Hepatic stellate cell (primary cell): ENCODE results near the gene MARCHF9.

Experiments
- DNase-seq: peaks from one replicate; pipeline ENCODE4 v3.0.0; 2011; ENCODE audit warnings: low spot score

Gene MARCHF9

DNA sequence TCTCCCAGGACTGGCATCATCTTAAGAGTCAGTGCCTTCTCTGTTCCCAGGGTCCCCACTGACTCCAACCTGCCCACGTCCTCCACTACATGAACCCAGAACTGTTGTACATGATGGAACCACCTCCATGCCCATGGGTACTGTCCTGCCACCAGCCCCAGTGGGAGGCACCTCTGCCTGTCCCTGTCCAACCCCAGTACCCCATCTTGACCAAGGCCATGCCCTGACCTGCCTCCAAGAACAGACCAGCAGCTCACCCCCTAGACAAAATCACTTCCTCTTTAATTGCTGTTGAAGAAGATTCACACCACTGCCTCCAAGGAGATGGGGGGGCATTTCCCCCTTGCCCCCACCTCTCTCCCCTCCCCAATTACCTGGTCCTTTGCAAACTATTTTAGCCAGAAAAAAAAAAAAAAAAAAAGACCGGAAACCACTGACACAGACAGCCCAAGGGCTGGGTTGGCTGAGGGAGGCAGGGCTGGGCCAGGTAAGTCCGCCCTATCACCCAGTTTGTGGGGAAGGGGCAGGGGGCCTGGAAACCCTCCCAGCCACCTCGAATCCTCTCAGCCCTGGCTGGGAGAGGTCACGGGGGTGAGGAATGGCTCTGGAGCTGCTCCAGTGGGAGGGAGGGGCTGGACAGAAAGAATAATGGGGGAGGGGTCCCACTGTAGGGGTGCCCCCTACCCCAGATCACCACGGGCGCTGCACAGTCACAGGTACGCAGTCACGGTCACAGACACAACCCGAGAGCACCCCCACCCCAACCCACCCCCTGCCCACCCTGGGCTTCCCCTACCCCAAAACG lies 29.8 kb upstream of the MARCHF9 start:
- no peak for DNase-seq

GRCh38 chr12:57725851-57726150 lies 29.1 kb upstream of the MARCHF9 start:
- no peak for DNase-seq

DNA sequence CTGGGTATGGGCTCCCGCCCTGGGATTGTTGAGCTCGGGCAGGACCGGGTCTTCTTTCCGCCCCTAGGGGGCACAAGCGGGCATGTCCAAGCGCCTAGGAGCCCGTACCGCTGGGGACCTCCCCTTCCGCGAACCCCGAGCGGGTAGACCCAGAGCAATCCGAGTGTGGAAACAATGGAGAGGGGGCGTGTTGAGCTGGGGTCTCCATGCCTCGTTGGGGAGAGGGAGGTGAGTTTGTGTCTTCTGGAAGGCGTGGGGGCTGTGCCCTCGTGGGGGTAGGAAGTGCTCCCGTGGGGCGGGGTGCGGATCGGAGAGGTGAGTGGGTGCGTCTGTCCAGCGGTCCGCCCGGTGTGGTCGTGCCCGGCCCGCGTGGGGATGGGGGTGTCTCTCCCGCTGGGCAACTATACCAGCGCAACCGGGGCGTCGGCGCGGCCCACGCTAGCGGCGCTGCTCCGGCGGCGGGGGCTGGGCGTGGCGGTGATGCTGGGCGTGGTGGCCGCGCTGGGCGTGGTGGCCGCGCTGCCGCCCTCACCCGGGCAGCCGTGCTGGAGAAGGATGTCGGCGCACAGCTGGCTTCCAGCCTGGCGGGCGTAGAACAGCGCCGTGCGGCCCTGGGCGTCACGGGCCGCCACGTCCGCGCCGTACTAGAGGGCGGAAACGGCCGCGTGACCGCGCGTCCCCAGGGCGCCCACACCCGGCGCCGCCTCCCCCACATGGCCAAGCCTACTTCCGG lies 28.6 kb upstream of the MARCHF9 start:
- DNase-seq, result peak; percentile 97

DNA sequence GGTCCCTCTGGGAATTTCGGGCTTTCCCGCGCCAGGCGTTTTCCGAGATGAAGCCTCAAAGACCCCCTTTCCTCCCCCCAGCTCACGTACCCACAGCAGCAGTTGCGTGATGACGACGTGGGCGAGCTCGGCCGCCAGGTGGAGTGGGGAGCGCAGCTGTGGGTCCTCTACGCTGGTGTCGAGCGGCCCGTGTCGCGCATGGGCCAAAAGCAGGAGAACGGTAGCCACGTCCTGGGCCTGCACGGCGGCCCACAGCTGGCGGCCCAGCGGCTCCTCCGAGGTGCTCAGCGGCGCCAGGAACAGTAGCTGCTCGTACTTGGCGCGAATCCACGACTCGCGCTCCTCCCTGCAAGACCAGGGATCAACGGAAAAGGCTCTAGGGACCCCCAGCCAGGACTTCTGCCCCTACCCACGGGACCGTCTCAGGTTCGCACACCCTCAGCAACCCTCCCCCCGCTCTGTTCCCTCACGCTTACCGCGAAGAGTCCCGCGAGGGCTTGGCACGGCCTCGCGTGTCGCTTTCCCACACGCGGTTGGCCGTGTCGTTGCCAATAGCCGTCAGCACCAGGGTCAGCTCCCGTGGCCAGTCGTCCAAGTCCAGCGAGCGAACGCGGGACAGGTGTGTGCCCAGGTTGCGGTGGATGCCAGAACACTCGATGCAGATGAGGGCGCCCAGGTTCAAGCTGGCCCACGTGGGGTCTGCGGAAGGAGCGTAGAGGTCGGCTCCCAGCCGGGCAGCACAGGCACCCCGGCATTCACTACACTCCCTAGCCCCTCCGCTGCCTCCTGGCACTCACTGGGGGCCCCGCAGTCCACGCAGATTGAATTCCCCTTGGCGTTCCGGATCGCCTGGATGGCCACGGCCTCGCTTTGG lies 27.8 kb upstream of the MARCHF9 start:
- DNase-seq, result no peak

DNA sequence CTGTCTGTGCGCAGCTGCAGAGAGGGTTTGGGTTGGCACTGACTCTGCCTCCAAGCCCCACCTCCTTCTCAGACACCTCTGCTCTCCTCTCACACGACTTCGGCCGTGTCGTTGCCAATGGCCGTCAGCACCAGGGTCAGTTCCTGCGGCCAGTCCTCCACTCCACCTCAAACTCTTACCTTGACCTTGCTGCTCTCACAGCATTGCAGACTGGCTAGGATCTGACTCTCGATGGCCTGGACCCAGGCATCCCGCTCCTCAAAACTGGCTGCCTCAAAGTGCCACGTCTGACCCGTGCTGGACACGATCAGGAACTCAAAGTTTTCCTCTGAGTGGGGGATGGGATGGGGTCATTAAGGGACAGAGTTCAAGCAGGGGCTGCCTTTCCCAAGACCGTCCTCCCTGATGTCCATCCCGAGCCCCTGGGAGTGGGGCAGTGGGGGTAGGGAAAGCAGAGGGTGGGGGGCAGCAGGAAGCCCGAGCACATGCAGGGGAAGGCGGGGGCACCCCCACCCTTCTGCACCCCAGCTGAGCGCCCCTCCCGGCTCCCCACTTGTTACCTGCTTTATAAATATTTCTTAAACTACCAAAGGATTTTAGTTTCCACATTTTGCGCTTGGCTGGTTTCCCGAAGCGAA lies 27.0 kb upstream of the MARCHF9 start:
- no peak for DNase-seq

DNA sequence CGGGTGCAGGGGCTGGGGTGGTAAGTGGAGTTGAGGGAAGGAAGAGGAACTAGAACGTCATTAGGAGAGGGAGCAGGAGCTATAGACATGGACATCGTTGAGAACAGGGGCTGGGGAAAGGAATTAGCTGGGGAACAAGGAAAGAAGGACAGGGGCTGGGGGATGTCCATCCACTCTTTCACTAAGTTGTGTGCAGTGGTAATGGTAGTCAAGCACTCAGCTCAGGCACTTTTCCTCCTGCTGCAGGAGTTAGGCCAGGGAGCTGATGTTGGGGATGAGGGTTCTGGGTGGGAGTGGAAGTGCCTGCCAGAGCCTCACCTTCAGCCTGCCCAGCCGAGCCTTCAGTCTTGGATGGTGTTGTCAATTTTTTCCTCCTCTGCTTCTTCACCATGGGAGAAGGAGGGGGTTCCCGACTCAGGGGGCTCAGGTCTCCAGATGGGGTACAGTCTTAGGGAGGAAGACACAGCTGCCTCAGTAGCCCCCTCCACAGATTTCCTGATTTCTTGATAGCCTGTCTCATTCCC lies 25.5 kb upstream of the MARCHF9 start:
- no peak for DNase-seq

DNA sequence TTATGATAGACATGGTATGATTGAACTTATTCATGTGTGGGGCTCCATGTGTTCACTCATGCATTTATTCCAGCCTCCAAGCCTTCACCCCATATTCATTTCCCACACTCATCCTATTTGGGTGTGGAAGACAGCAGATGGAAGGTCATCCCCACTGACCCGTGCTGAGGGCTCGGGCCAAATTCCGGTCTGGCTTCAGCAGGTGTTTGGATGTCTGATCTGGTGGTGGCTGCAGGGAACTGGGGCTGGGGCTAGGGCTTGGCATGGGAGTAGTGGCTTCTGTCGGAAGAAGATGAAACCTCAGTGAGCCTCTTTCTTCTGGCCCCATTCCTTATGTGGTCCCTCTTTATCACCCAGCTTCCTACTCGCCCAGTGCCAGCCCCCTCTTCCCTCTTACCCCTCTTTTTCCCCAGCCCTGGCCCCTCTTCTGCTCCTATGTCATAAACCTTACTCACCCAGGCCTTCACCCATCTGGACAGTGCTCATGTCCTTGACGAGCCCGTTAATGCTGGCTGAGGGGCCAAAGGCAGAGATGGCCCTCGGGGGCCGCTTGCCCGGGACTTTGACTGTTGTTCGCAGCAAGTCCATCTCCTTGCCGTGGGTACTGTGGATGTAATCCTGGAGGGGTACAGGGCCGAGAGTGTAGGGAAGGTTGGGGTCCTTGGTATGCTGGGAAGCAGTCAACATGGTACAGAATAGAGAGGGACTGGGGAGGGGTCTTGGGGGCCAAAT lies 24.4 kb upstream of the MARCHF9 start:
- no peak for DNase-seq

GRCh38 chr12:57731411-57732080 lies 23.4 kb upstream of the MARCHF9 start:
- no peak for DNase-seq

DNA sequence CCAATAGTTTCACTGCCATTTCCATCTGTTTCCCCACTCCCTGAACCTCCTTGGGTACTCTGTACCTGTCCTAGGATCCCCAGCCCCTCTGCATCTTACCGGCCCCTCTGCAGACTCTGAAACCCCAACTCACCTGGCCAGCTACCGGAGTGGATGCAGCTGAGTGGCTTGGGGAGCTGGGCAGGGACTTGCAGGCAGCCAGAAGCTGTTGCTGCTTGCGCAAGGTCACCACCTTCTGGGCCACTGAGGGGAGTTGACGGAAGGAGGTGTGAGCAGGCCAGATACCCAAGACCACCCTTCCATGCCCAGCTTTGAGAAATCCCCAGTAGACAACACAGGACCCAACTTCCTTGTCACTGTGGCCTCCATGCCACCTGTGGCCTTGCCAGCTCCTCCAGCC lies 22.6 kb upstream of the MARCHF9 start:
- no peak for DNase-seq

GRCh38 chr12:57732726-57733593 lies 21.9 kb upstream of the MARCHF9 start:
- DNase-seq, result no peak

DNA sequence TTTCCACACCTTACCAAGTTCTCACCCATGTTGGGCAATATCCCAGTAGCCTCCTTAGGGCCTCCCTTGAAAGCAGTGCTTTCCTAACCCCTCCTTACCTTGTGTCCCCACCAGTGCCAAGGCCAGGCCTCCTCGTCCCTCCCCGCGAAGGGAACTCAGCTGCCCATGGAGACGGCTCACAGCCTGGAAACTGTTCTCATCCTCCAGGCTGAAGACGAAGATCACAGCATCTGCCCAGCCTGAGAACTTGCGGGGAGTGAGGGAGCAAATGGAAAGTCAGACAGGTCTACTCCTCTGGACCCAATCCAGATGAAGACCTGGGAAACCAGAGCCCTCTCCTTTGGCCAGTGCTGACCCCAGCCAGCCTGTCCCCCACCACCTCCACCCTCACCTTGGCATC lies 21.0 kb upstream of the MARCHF9 start:
- no peak for DNase-seq

- DNase-seq, result peak; percentile 55
Observed at GRCh38 chr12:57734591-57734990, 20.3 kb upstream of the MARCHF9 start.

DNA sequence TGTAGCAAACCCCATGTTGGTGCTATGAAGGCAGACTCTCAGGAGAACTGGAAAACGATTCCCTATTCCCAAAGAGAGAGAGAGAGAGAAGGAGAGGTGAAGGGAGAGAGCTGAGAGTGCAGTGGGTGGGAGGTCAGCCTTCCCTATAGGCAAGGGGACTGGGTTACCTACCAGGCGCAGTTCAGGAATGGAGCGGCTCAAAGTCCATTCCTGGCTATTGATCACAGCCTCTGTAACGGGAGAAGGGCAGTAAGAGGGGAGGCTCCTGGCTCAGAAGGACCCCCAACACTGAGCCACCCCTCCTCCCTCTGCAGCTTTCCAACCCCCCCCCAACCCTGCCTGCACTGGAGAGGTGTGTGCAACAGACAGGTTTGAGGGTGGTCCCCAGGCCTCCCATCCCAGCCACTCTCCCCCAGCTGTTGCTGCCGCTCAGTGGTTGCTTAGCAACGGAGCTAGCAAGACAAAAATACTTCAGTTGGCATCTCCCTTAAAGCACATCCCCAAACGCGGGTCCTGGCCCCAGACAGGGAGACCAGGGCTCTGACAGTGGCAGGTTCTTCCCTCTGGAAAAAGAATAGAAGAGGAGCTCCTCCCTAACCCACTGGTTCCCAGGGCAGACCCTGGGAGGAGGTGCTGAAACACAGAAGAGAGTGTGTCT lies 19.6 kb upstream of the MARCHF9 start:
- peak; percentile 53 for DNase-seq

- peak; percentile 74 for DNase-seq
Observed at GRCh38 chr12:57735952-57736740, 18.8 kb upstream of the MARCHF9 start.

DNA sequence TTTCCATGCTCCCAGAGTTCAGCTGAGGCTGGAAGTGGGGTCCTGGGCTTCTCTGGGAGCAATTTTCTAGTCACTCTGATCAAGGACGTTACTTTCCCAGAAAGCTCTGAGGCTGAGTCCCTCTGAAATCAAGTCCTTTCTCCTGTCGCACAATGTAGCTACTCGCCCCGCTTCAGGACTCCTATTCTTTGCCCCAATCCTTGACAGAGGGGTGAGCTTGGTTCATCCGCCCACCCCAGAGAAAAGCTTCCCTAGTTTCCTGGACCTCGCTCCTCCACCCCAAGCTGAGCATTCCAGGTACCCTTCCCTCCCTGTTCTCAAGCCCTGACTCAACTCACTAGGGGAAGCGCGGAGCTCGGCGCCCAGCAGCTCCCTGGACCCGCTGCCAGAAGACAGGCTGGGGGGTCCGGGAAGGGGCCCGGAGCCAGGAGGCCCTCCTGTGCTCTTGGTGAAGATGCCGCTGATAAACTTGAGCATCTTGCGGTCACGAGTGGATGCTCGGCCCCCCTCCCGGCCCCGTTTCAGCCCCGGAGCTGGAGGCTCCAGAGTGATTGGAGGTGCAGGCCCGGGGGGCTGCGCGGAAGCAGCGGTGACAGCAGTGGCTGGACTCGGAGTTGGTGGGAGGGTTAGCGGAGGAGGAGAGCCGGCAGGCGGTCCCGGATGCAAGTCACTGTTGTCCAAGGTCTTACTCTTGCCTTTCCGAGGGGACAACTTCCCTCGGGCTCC lies 18.0 kb upstream of the MARCHF9 start:
- no peak for DNase-seq

GRCh38 chr12:57737467-57738460 lies 17.1 kb upstream of the MARCHF9 start:
- peak; percentile 59 for DNase-seq
